K562 (cell line): ENCODE data around the gene PLIN5. TPM values are rescaled to one million over a fixed set of nuclear protein-coding genes. Genes with fewer than 3 reads are reported as not detected.

ENCODE experiments used
- ATAC-seq: fragments of 200-7000 bp; cut with Tn5 transposase; 3 replicates; pipeline ENCODE4 v1.9.1; 2020; ENCODE audit warnings: moderate library complexity
- BruUV-seq: library from RNA; stranded (reverse); fragments of 400-500 nt; replicated peaks from 2 replicates; lab custom pipeline; 2021; lab: Mats Ljungman, UMichigan
- CTCF ChIA-PET: fragments of 300-600 bp; formaldehyde crosslinking; extraction: SDS; loops from one replicate; lab custom pipeline; 2021; ENCODE audit warnings: low intra/inter-chr PET ratio; lab: Yijun Ruan, JAX
- POLR2A ChIA-PET: fragments of 300-600, 350-650 bp; sonication (Branson Sonifier 250); formaldehyde crosslinking; extraction: SDS; loops from one replicate; lab custom pipeline; 2021; ENCODE audit warnings: antibody characterized with exemption, inconsistent platforms; lab: Yijun Ruan, JAX
- DNase-seq, 4 experiments: peaks; one replicate each; pipeline versions ENCODE4 v3.0.0 to v3.0.0-alpha.2; 2011 to 2018; ENCODE audit warnings: low spot score in 3 of 4, mixed read lengths in 3 of 4; ENCODE audit errors: extremely low read depth in 1 of 4
- FAIRE-seq: peaks from 2 replicates; lab custom pipeline; 2011; peaks lifted over from hg19 to GRCh38; lab: Jason Lieb, UNC
- H2AFZ ChIP-seq: 2 replicates; pipeline ENCODE4 v1.6.0; 2011; ENCODE audit warnings: low read depth, low read length, control low read depth, inconsistent platforms
- H3K27ac ChIP-seq: fragments of 200-600 bp; 3 replicates; pipeline ENCODE4 v1.8.0; 2011; ENCODE audit warnings: low read depth, mild to moderate bottlenecking, control low read depth, inconsistent platforms, low read length, moderate library complexity, mixed read lengths; ENCODE audit errors: extremely low read depth
- H3K27me3 ChIP-seq, 2 experiments: fragments of 300-600 bp in 1 of 2; 2 replicates in 1 of 2; 3 replicates in 1 of 2; pipeline versions ENCODE4 v1.6.0 to v1.8.0; 2011; ENCODE audit warnings: inconsistent platforms in 2 of 2, low read length in 2 of 2, mild to moderate bottlenecking in 1 of 2, mixed read lengths in 1 of 2, moderate library complexity in 1 of 2; ENCODE audit not compliant: control insufficient read depth in 2 of 2, insufficient read depth in 2 of 2
- H3K36me3 ChIP-seq: fragments of 300-600 bp; 3 replicates; pipeline ENCODE4 v1.8.0; 2011; ENCODE audit warnings: mild to moderate bottlenecking, low read length, inconsistent platforms; ENCODE audit not compliant: control insufficient read depth, insufficient read depth
- H3K4me1 ChIP-seq, 2 experiments: fragments of 200-600 bp in 1 of 2; replicated peaks in 1 of 2; 2 replicates in 1 of 2; 3 replicates in 1 of 2; pipeline versions ENCODE4 v1.5.1 to v1.8.0; 2011; ENCODE audit warnings: inconsistent platforms in 2 of 2, low read length in 2 of 2, mild to moderate bottlenecking in 1 of 2, mixed read lengths in 1 of 2, moderate library complexity in 1 of 2; ENCODE audit not compliant: control insufficient read depth in 2 of 2, insufficient read depth in 2 of 2
- H3K4me2 ChIP-seq: 2 replicates; pipeline ENCODE4 v1.6.1; 2011; ENCODE audit warnings: low read length, control low read depth, inconsistent platforms, mixed read lengths; ENCODE audit not compliant: insufficient read depth
- H3K4me3 ChIP-seq: fragments of 200-600 bp; sonication (generic), shearing (Covaris generic); 2 replicates; pipeline ENCODE4 v1.5.1; 2016; ENCODE audit warnings: control low read depth, inconsistent platforms
- H3K79me2 ChIP-seq: fragments of 200-600 bp; 3 replicates; pipeline ENCODE4 v1.8.0; 2011; ENCODE audit warnings: low read length, inconsistent platforms; ENCODE audit not compliant: control insufficient read depth, insufficient read depth
- H3K9ac ChIP-seq, 2 experiments: 2 replicates each; pipeline versions ENCODE4 v1.6.0 to v1.6.1; 2011; ENCODE audit warnings: low read depth in 2 of 2, low read length in 2 of 2, control low read depth in 1 of 2, inconsistent platforms in 1 of 2, mild to moderate bottlenecking in 1 of 2, mixed read lengths in 1 of 2; ENCODE audit not compliant: insufficient read depth in 1 of 2
- H3K9me1 ChIP-seq: one replicate; pipeline ENCODE4 v1.6.0; 2011; ENCODE audit warnings: inconsistent platforms, mild to moderate bottlenecking, low read length, moderate library complexity; ENCODE audit not compliant: control insufficient read depth, insufficient read depth
- H3K9me3 ChIP-seq: replicated peaks from 2 replicates; pipeline ENCODE4 v1.5.1; 2011; ENCODE audit warnings: low read depth, low read length, inconsistent platforms; ENCODE audit not compliant: control insufficient read depth, insufficient read depth
- H4K20me1 ChIP-seq: replicated peaks from 2 replicates; pipeline ENCODE4 v1.6.1; 2011; ENCODE audit warnings: low read length, inconsistent platforms, mixed read lengths; ENCODE audit not compliant: control insufficient read depth, insufficient read depth
- ATF7 ChIP-seq: fragments of 450-650 bp; IDR thresholded peaks from 2 replicates; pipeline ENCODE4 v1.7.1; 2014; ENCODE audit warnings: mild to moderate bottlenecking, moderate library complexity
- BCOR ChIP-seq: fragments of 450-650 bp; IDR thresholded peaks from 2 replicates; pipeline ENCODE4 v1.6.1; 2016
- NFE2 ChIP-seq: IDR thresholded peaks from 2 replicates; pipeline ENCODE4 v1.6.1; 2014; ENCODE audit warnings: antibody characterized with exemption, low read depth
- NONO ChIP-seq, 2 experiments: fragments of 200-400 bp in 1 of 2; fragments of 450-650 bp in 1 of 2; formaldehyde crosslinking in 1 of 2; IDR thresholded peaks; 2 replicates each; pipeline ENCODE4 v1.6.1; 2017; ENCODE audit warnings: low read depth in 2 of 2, mild to moderate bottlenecking in 2 of 2, moderate library complexity in 2 of 2, low read length in 1 of 2
- USF1 ChIP-seq: sonication (generic); formaldehyde crosslinking; IDR thresholded peaks from 2 replicates; pipeline ENCODE4 v1.9.0; 2022; ENCODE audit warnings: mild to moderate bottlenecking, missing genetic modification reagents
- VEZF1 ChIP-seq: fragments of 200-800 bp; sonication (Bioruptor generic); IDR thresholded peaks from 2 replicates; pipeline ENCODE4 v1.6.1; 2017; ENCODE audit warnings: missing genetic modification characterization, missing compliant biosample characterization
- ZBTB26 ChIP-seq: fragments of 450-650 bp; formaldehyde crosslinking; IDR thresholded peaks from 2 replicates; pipeline ENCODE4 v1.4.0; 2022; ENCODE audit warnings: missing genetic modification characterization
- ZNF436 ChIP-seq: fragments of 250-450, 450-650 bp; sonication (Bioruptor Pico); formaldehyde crosslinking; IDR thresholded peaks from 2 replicates; pipeline ENCODE4 v1.7.0; 2020; ENCODE audit warnings: mild to moderate bottlenecking
- ZNF639 ChIP-seq, 2 experiments: fragments of 200-800 bp in 1 of 2; sonication (Bioruptor generic) in 1 of 2; sonication (generic) in 1 of 2; formaldehyde crosslinking in 1 of 2; IDR thresholded peaks in 1 of 2; conservative IDR thresholded peaks in 1 of 2; 2 replicates each; pipeline versions ENCODE4 v1.5.0 to v1.6.1; 2016 to 2020; ENCODE audit warnings: missing compliant biosample characterization in 1 of 2, missing genetic modification characterization in 1 of 2, missing genetic modification reagents in 1 of 2
- WGBS: fragments of 100-300 bp; shearing (Covaris generic); methylation state at CpG from one replicate; pipeline ENCODE4 v1.1.6; 2016; ENCODE audit warnings: low coverage, mixed read lengths; ENCODE audit not compliant: insufficient coverage; ENCODE audit errors: missing lambda C conversion rate; 5-methylcytosine and 5-hydroxymethylcytosine counted together
- in situ Hi-C: fragments of 300-500 bp; cut with MboI; formaldehyde crosslinking; loops from 4 replicates; pipeline ENCODE4 v1.15.0; 2018; ENCODE audit warnings: inconsistent platforms, mixed read lengths
- intact Hi-C: fragments of 100-400 bp; cut with micrococcal nuclease; formaldehyde crosslinking; loops from 2 replicates; pipeline ENCODE4 v1.14.2; 2022
- polyA plus RNA-seq, 8 experiments: library from polyadenylated mRNA; depleted of rRNA in 4 of 8; stranded (reverse) in 5 of 8; unstranded in 3 of 8; fragments of >200 nt; fragmentation: Nextera tagmentation in 2 of 8; fragmentation: Illumina TruSeq in 1 of 8; extraction: Ambion mirVana in 2 of 8; extraction: Trizol in 1 of 8; gene quantifications; 2 replicates each; pipeline versions ENCODE4 v1.2.1 to v1.2.3, GENCODE V29; 2011 to 2014; ENCODE audit warnings: inconsistent platforms in 1 of 8, missing spikeins in 1 of 8
- total RNA-seq, 7 experiments: library from RNA; depleted of rRNA in 6 of 7; stranded (reverse); fragments of >200 nt in 6 of 7; fragmentation: Illumina TruSeq in 2 of 7; extraction: Trizol in 2 of 7; gene quantifications; 2 replicates each; pipeline versions ENCODE4 v1.2.1 to v1.2.3, GENCODE V29; 2011 to 2021; ENCODE audit warnings: low replicate concordance in 1 of 7

PLIN5 gene
- total and polyA plus RNA-seq, 9 of the 15 experiments (the other 6 are each of a cell fraction or from before 2014, with no cell fraction given) = 0.04 to 1.3 (median 0.50) TPM

GRCh38 chr19:4521170-4521887 is 13.7 kb downstream of the PLIN5 start (continued):
- TF ChIP-seq ATF7 (no peak), NONO (IDR thresholded peaks at IDR 0.05; ENCODE audit: low read depth in 2 of 2, low read length in 1 of 2) (no peak), ZNF436 (CRISPR knock-in tag) (peak; percentile 69; the same call in 1 of the 2 replicates)
- TF ChIP-seq, all 486 proteins: peak for 9

GRCh38 chr19:4519521-4520277 is 15.3 kb downstream of the PLIN5 start:
- in situ Hi-C loops = loop anchor here (5.0 kb wide), 1 partner anchor 247 kb away; no protein-coding TSS in a partner anchor
- Histone ChIP-seq H3K9me1 (no peaks in the 10 kb centered on the region), H3K27me3 (peaks cover 4 to 14% of the 10 kb centered on the region in 2 experiments; a peak in 3 of 5 replicates), H3K4me1 (peaks cover 0 to 38% of the 10 kb centered on the region in 2 experiments; a peak in 2 of 5 replicates), H4K20me1 (0 out of 2 replicates have a peak, but pooled peaks cover 3% of the 10 kb centered on the region), H3K27ac (no peak overlapping the region), H3K4me2 (no peak overlapping the region), H3K9ac (0 out of 4 replicates have a peak overlapping the region, but pooled peaks of 1 of the 2 experiments have one; percentile 17), H2AFZ (no peak overlapping the region), H3K9me3 (no peaks in the 10 kb centered on the region), H3K36me3 (no peaks in the 10 kb centered on the region), H3K4me3 (no peak overlapping the region), H3K79me2 (no peaks in the 10 kb centered on the region)
- CTCF ChIA-PET = no interaction called here
- no peak for FAIRE-seq
- no peak for DNase-seq
- ATAC-seq = no peak
- 12% methylated on average over 9 of the region's 9 CpGs for WGBS
- intact Hi-C loops = no loop called here
- TF ChIP-seq VEZF1 (CRISPR knock-in tag) (peak; percentile 53), NFE2 (no peak), ZBTB26 (no peak), BCOR (peak; percentile 20; the same call in 1 of the 2 replicates), ZNF639 (CRISPR knock-in tag; conservative IDR thresholded peaks at IDR 0.05 in 1 of 2, IDR thresholded peaks at IDR 0.05 in 1 of 2) (no peak), USF1 (CRISPR knock-in tag) (peak; percentile 39; the same call in 1 of the 2 replicates)
- no TSS peak for BruUV-seq
- POLR2A ChIA-PET = no interaction called here
